SK-N-MC (cell line): ENCODE results near the gene NCKAP5.
A peak's percentile ranks its signal among the peaks of the same experiment; 100 is the strongest.

Experiments used
- DNase-seq: peaks from one replicate; pipeline ENCODE4 v3.0.0-alpha.2; 2011; ENCODE audit warnings: low read depth, low spot score
- H3K27ac ChIP-seq: fragments of 200-600 bp; sonication (generic); 2 replicates; pipeline ENCODE4 v1.5.1; 2016; ENCODE audit warnings: mixed run types
- H3K36me3 ChIP-seq: fragments of 200-600 bp; sonication (generic); 2 replicates; pipeline ENCODE4 v1.6.1; 2017; ENCODE audit warnings: antibody characterized with exemption, low read length, mixed read lengths; ENCODE audit not compliant: insufficient read depth
- H3K4me3 ChIP-seq: fragments of 200-600 bp; sonication (generic); 2 replicates; pipeline ENCODE4 v1.5.1; 2016
- H3K9ac ChIP-seq: fragments of 200-600 bp; sonication (generic); 2 replicates; pipeline ENCODE4 v1.8.0; 2017; ENCODE audit warnings: mixed run types, mixed read lengths; ENCODE audit not compliant: insufficient read length
- H3K9me3 ChIP-seq: fragments of 200-600 bp; sonication (generic); 2 replicates; pipeline ENCODE4 v1.6.1; 2017; ENCODE audit warnings: low read depth, mild to moderate bottlenecking, antibody characterized with exemption, low read length, moderate library complexity, mixed read lengths
- EZH2 ChIP-seq: fragments of 200-600 bp; sonication (generic); IDR thresholded peaks from one replicate; pipeline ENCODE4 v1.6.1; 2017; ENCODE audit warnings: antibody characterized with exemption
- FOXP2 ChIP-seq: optimal IDR thresholded peaks from 2 replicates; pipeline ENCODE3; 2011; ENCODE audit warnings: mild to moderate bottlenecking, moderate library complexity; ENCODE audit not compliant: insufficient read depth; ENCODE audit errors: extremely low read length, control extremely low read depth
- POLR2AphosphoS5 ChIP-seq: IDR thresholded peaks from 2 replicates; pipeline ENCODE4 v1.6.1; 2012; ENCODE audit warnings: mild to moderate bottlenecking, low read depth, low read length, borderline replicate concordance

Gene NCKAP5

DNA sequence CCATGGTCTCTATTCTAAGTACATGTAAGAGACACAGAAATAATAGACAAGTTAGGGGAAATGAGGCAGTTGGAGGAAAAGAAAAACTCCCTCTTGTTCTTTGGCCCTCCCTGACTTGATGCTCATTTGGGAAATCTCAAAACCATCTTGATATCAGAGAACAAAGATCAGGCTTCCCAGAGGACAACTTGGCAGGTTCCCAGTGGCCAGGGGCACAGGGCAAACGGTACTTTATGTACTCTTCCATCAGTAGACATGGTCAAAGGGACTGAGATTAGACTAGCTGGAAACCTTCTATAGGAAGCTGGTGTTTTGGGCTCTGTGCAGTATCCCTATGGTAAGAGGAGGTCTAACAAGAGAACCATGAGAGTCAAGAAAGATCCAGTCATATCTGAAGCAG, 56.6 kb downstream of the NCKAP5 start:
- DNase-seq = no peak
- Histone ChIP-seq H3K9me3 (no peaks in the 10 kb centered on the region), H3K36me3 (no peaks in the 10 kb centered on the region), H3K9ac (no peak overlapping the region), H3K4me3 (no peak overlapping the region), H3K27ac (no peak overlapping the region)
- TF ChIP-seq POLR2AphosphoS5 (no peak), FOXP2 (no peak), EZH2 (no peak)

DNA sequence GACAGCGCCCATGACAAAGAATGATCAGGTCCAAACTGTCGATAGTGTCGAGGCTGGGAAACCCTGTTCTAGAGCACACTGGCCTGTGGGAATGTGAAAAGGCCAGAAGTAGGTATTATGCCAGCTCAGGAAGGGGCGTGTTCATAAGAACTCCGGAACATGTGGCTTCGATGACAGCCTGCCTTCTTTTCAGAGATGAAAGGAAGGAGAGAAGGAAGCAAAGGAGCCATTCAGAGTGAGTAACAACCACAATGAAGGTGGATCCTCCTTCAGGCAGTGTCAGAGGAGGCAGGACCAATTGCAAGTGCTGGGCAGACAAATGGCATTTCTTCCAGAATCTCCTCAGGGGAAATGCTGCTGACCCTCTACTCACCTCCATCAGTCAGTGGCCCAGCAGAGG, 58.5 kb downstream of the NCKAP5 start:
- no peak for TF ChIP-seq POLR2AphosphoS5
- TF ChIP-seq FOXP2 = no peak
- TF ChIP-seq EZH2 = no peak
- H3K9me3 ChIP-seq = no peaks in the 10 kb centered on the region
- DNase-seq = no peak
- no peak overlapping the region for H3K4me3 ChIP-seq
- no peak overlapping the region for H3K27ac ChIP-seq
- H3K9ac ChIP-seq = no peak overlapping the region
- no peaks in the 10 kb centered on the region for H3K36me3 ChIP-seq

DNA sequence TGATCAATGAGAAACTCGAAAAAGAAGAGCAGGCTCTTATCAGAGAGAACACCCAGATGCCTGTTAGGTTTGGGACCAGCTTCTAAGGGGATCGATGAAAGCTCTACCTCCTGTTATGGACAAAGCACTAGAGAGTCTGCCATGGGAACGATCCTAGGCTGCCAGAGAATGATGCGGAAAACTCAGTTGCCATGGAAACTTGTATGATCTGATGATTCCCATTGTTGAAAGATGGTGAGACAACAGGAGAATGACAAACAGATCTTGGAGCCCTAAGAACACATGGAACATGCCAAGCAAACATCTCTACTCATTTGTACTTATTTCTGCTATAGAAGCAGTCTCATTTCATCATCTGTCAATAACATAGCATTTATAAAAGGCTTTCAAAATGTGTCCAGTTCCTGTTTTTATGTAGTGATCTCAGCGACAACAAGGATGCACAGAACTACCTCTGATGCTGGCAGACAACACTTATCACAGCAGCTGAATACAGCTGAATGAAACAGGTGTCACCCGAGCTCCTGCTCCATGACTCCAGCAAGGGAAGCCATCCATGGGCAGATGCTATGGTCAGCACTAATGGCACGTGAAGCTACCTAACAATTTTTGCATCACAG, 59.6 kb downstream of the NCKAP5 start:
- H3K9ac ChIP-seq = no peak overlapping the region
- no peaks in the 10 kb centered on the region for H3K9me3 ChIP-seq
- TF ChIP-seq EZH2 (no peak), FOXP2 (no peak), POLR2AphosphoS5 (no peak)
- no peak for DNase-seq
- H3K4me3 ChIP-seq = no peak overlapping the region
- H3K27ac ChIP-seq = peak overlapping the region; percentile 100
- no peaks in the 10 kb centered on the region for H3K36me3 ChIP-seq

DNA sequence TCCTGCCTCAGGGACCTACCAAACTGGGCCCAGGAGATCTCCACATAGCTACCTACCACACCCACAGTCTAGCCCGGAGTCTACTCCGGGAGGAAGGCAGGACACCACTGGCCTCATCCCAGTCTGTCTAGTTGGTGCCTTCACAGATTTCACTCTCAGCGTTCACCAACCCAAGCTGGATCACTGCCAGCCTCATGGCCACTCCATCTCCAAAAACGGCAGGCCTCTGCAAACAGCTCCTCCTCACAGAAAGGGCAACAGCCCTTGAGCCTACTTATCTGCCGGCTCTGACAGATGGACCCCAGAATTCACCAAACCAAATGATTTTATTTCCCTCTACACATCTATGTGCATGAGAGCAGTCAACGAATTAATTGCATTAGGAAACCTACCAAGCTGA, 61.3 kb downstream of the NCKAP5 start:
- no peak overlapping the region for H3K9ac ChIP-seq
- no peaks in the 10 kb centered on the region for H3K36me3 ChIP-seq
- H3K9me3 ChIP-seq = no peaks in the 10 kb centered on the region
- no peak for DNase-seq
- H3K4me3 ChIP-seq = no peak overlapping the region
- peak overlapping the region; percentile 100 for H3K27ac ChIP-seq
- no peak for TF ChIP-seq POLR2AphosphoS5
- TF ChIP-seq EZH2 = no peak
- no peak for TF ChIP-seq FOXP2

DNA sequence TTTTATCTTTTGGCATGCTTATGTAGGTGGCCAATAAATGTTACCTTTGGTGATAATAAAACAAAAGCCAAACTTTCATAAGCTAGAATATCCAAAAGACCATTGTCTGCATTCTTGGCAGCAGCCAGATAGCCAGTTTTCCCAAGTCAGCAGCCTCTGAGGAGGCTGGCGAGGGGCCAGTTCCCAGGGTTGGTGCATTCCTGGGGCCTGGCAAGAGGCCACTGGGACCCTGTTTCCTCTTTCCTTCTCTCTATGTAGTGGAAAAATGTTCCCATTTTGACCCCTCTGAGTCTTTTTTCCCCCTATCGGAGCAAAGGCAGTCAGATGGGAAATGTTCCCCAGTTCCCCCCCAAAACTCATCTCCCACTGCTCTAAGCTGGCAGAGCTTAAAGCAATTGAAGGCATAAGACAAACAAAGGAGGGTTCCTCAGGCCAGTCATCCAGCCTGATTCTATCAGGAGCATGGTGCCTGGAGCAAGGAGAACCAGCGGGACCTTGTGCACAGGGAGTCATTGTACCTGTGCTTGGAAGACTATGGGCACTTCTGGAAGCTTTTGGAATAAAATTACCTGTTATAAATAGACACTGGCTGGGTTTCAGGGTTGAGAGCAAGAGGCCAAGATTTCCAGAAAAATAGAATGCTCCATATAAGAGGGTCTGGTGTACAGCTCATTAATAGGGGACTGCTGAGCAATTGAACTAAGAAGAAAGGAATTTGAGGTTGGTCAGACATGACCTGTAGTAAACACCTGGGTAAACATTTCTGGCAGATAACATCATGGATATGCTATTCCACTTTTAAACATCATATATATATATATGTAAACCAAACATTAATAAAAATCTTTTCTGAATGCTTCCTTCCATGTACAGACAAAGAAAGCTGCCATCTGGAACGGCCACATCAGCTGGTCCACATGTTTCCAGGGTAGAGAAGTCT, 63.4 kb downstream of the NCKAP5 start:
- Histone ChIP-seq H3K27ac (peak overlapping the region; percentile 100), H3K36me3 (no peaks in the 10 kb centered on the region), H3K9me3 (no peaks in the 10 kb centered on the region), H3K4me3 (peak overlapping the region; percentile 26; the same call in 1 of the 2 replicates), H3K9ac (peak overlapping the region; percentile 52)
- TF ChIP-seq EZH2 (no peak), POLR2AphosphoS5 (peak; percentile 45; the same call in 1 of the 2 replicates)
- no peak for DNase-seq

DNA sequence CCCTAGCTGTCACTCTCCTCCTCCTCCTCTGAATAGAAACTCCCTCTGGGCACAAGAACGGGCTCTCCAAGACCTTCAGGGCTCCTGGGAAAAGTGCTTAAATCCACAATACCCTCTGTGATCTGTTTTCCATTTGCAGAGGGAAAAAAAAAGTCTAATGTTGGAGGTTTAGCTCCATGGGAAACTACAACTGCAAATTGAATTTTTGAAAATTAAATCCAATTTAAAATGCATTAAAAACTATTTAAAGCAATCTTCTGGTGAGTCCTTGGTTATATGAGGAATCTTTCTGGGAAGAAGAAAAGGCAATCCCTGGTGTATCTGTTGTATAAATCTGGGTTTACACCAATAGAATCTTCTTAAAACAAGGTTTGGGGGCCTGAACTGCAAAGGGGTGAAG, 64.3 kb downstream of the NCKAP5 start:
- H3K4me3 ChIP-seq = peak overlapping the region; percentile 12
- H3K9me3 ChIP-seq = no peaks in the 10 kb centered on the region
- H3K9ac ChIP-seq = peak overlapping the region; percentile 52
- DNase-seq = no peak
- no peaks in the 10 kb centered on the region for H3K36me3 ChIP-seq
- peak overlapping the region; percentile 100 for H3K27ac ChIP-seq
- TF ChIP-seq POLR2AphosphoS5 (no peak), FOXP2 (no peak), EZH2 (no peak)

DNA sequence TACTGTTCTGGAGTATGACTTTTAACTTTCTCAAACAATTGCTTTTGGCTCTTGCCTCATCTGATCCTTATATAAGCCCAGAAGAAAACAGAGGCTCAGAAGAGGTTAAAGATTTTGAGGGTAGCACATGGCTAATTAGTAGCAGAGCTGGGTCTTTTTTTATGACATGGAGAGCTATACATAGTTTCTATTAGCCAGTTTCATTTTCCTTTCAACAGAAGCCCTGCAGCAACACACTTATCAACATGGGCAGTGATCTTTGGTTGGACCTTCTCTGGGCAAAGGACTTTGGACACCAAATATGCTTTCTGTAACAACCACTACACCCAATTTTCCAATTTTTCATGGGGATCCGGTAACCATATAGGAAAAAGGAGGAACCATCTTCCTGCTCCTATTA, 64.9 kb downstream of the NCKAP5 start:
- H3K4me3 ChIP-seq = peak overlapping the region; percentile 10; the same call in 1 of the 2 replicates
- H3K9ac ChIP-seq = peak overlapping the region; percentile 52
- no peaks in the 10 kb centered on the region for H3K36me3 ChIP-seq
- no peaks in the 10 kb centered on the region for H3K9me3 ChIP-seq
- H3K27ac ChIP-seq = peak overlapping the region; percentile 100
- TF ChIP-seq FOXP2 = no peak
- no peak for TF ChIP-seq POLR2AphosphoS5
- no peak for TF ChIP-seq EZH2
- DNase-seq = no peak

DNA sequence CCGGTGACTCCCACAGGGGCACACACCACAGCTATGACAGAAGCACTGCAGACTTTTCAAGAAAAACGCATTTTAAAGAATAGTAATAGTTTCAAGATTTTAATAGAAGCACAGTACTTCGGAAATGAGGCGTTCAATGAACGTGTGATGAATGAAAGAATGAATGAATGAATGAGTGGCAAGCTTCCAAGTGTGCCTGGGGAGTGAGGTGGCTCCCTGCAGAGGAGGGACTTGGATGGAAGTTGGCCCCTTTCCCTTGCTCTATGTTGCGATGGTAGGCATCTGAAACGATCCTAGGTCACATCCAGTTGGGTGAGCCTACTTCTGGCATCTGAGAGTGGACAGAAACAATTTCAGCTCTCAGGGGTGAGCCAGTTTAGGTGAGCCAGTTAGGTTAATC, 65.6 kb downstream of the NCKAP5 start:
- H3K9ac ChIP-seq = no peak overlapping the region
- peak overlapping the region; percentile 100 for H3K27ac ChIP-seq

DNA sequence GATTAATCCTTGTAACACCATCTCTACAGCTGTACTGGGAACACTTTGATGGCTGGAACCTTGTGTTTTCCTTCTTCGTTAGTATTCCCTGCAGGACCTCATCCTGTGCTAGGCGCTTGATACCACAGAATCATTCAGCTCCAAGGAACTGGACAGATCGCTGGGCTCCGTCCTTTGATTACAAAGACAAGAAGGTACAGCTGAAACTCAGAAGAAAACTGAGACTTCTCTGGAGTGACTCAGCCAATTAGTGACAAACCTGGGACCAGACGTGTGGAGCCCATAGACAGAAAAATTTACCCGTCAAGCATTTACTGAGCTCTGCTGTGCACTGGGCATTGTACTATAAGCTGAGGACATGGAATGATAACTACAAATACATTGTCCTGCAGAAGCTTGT, 67.3 kb downstream of the NCKAP5 start:
- no peaks in the 10 kb centered on the region for H3K9me3 ChIP-seq
- no peak for DNase-seq
- peak overlapping the region; percentile 100 for H3K27ac ChIP-seq
- TF ChIP-seq POLR2AphosphoS5 = no peak
- TF ChIP-seq FOXP2 = no peak
- TF ChIP-seq EZH2 = no peak
- peak overlapping the region; percentile 46 for H3K9ac ChIP-seq
- H3K4me3 ChIP-seq = no peak overlapping the region
- no peaks in the 10 kb centered on the region for H3K36me3 ChIP-seq

More for the DNA sequence above, 65.6 kb downstream of the NCKAP5 start:
- no peak for DNase-seq
- no peaks in the 10 kb centered on the region for H3K36me3 ChIP-seq
- no peak overlapping the region for H3K4me3 ChIP-seq
- TF ChIP-seq FOXP2 (no peak), EZH2 (no peak), POLR2AphosphoS5 (no peak)
- no peaks in the 10 kb centered on the region for H3K9me3 ChIP-seq
